ENCODE data around the gene ELMO3. TPM values are rescaled to one million over a fixed set of nuclear protein-coding genes. Genes with fewer than 3 reads are reported as not detected.

Gene ELMO3
- total and polyA plus RNA-seq, 2 donors (not counting 3 experiments of a cell fraction or from before 2014, with no cell fraction given), result 3.9 to 5.7 TPM

DNA sequence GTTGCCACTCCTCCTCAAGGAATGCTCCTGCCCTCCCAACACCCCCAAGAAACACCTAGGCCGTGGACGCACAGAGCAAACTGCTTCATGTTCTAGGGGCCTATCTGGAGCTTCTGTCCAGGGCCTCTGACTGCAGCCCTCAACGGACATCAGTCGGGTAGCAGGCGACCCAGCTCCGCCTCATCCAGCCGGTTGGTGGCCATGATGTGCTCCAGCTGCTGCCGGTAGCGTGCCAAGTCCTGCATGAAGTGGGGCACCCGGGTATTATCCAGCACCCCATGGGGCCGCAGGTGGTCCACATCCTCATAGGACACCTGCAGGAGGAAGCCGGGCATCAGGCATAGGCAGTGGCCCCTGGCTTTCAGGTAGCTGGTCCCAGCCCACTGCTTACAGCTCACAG, 22.3 kb upstream of the ELMO3 start:
- Histone ChIP-seq H3K27ac (ENCODE audit: insufficient read depth, low read depth, low read length) (no peak overlapping the region), H3K4me3 (replicated peaks in 1 of 3; ENCODE audit: insufficient read depth in 1 of 3, low read depth in 1 of 3, low read length in 3 of 3) (no peak overlapping the region), H3K9me3 (replicated peaks; ENCODE audit: control insufficient read depth, insufficient read depth, low read length) (no peaks in the 10 kb centered on the region), H2AFZ (ENCODE audit: low read depth, low read length) (no peak overlapping the region), H3K4me2 (ENCODE audit: insufficient read depth, low read length) (no peak overlapping the region), H4K20me1 (replicated peaks; ENCODE audit: control insufficient read depth, extremely low read depth, insufficient read depth, low read length) (no peaks in the 10 kb centered on the region), H3K27me3 (ENCODE audit: control insufficient read depth in 2 of 2, insufficient read depth in 2 of 2, low read length in 2 of 2) (no peaks in the 10 kb centered on the region), H3K79me2 (ENCODE audit: control insufficient read depth, insufficient read depth, low read length) (no peaks in the 10 kb centered on the region), H3K9me1 (replicated peaks; ENCODE audit: control insufficient read depth, extremely low read depth, insufficient read depth, low read length) (no peaks in the 10 kb centered on the region), H3K9ac (replicated peaks; ENCODE audit: extremely low read depth, insufficient read depth, low read length) (no peak overlapping the region), H3K4me1 (ENCODE audit: control insufficient read depth, extremely low read depth, insufficient read depth, low read length) (peaks cover 23% of the 10 kb centered on the region), H3K36me3 (ENCODE audit: control insufficient read depth in 2 of 2, extremely low read depth in 1 of 2, insufficient read depth in 2 of 2, low read length in 2 of 2) (no peaks in the 10 kb centered on the region)
- dilution Hi-C loops (cut with MboI; ENCODE audit: extremely low pct_ligation_motif_present, low sequenced_read_pairs), result no loop called here
- no peak for TF ChIP-seq POLR2AphosphoS5 (IDR thresholded peaks at IDR 0.05; ENCODE audit: insufficient read depth, low read depth, low read length)
- TF ChIP-seq MYC (IDR thresholded peaks at IDR 0.05; ENCODE audit: low read depth, low read length), result no peak
- TF ChIP-seq, protein P1, sequence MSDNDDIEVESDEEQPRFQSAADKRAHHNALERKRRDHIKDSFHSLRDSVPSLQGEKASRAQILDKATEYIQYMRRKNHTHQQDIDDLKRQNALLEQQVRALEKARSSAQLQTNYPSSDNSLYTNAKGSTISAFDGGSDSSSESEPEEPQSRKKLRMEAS (IDR thresholded peaks at IDR 0.05; ENCODE audit: insufficient read depth, insufficient read length), result no peak
- no peak for TF ChIP-seq EZH2 (IDR thresholded peaks at IDR 0.05; ENCODE audit: borderline replicate concordance, low read depth, low read length, severe bottlenecking)
- TF ChIP-seq JUN (IDR thresholded peaks at IDR 0.05; ENCODE audit: borderline replicate concordance, insufficient read depth, insufficient read length, low read depth), result no peak
- TF ChIP-seq CTCF (IDR thresholded peaks at IDR 0.05; ENCODE audit: extremely low read depth in 1 of 2, insufficient read depth in 1 of 2, low read depth in 1 of 2, low read length in 2 of 2), result no peak
- TF ChIP-seq POLR2A (IDR thresholded peaks at IDR 0.05; ENCODE audit: low read depth, low read length), result no peak
- TF ChIP-seq GATA2 (IDR thresholded peaks at IDR 0.05; ENCODE audit: insufficient read depth, insufficient read length, low read depth, low read length), result no peak
- TF ChIP-seq FOS (IDR thresholded peaks at IDR 0.05; ENCODE audit: borderline replicate concordance, insufficient read depth, low read length), result no peak
- BruUV-seq (replicated peaks), result no TSS peak
- FAIRE-seq, result no peak
- intact Hi-C loops (cut with micrococcal nuclease), result no loop called here
- CTCF ChIA-PET, result interaction anchor here (1.0 to 1.9 kb wide), 4 partner anchors 9 to 223 kb away, joined by 3 to 9 read pairs (median 4); no protein-coding TSS in a partner anchor
- DNase-seq (ENCODE audit: low read depth, low spot score), result no peak
- POLR2A ChIA-PET, result no interaction called here

Measured in endothelial cell of umbilical vein (primary cell).